Hepatocyte (in vitro differentiated cells): ENCODE measurements around the gene FAM240A. TPM values are rescaled to one million over a fixed set of nuclear protein-coding genes. Genes with fewer than 3 reads are reported as not detected.

Source experiments
- DNase-seq: peaks from one replicate; pipeline ENCODE4 v3.0.0-alpha.2; 2016; ENCODE audit warnings: low spot score
- H2AFZ ChIP-seq: fragments of 200-600 bp; sonication (generic); 2 replicates; pipeline ENCODE4 v1.6.0; 2016; ENCODE audit warnings: antibody characterized with exemption, mild to moderate bottlenecking
- H3K27ac ChIP-seq: fragments of 200-600 bp; sonication (generic); 2 replicates; pipeline ENCODE4 v1.5.1; 2016; ENCODE audit warnings: mild to moderate bottlenecking
- H3K27me3 ChIP-seq: fragments of 200-600 bp; sonication (generic); 2 replicates; pipeline ENCODE4 v1.6.1; 2016
- H3K36me3 ChIP-seq: fragments of 200-600 bp; sonication (generic); replicated peaks from 2 replicates; pipeline ENCODE4 v1.5.1; 2016; ENCODE audit warnings: low read depth; ENCODE audit not compliant: insufficient read depth
- H3K4me1 ChIP-seq: fragments of 200-600 bp; sonication (generic); 2 replicates; pipeline ENCODE4 v1.5.1; 2016; ENCODE audit warnings: mild to moderate bottlenecking, moderate library complexity; ENCODE audit not compliant: insufficient read depth
- H3K4me2 ChIP-seq: fragments of 200-600 bp; sonication (generic); 2 replicates; pipeline ENCODE4 v1.6.0; 2016
- H3K4me3 ChIP-seq: fragments of 200-600 bp; sonication (generic); 2 replicates; pipeline ENCODE4 v1.5.1; 2016; ENCODE audit warnings: mild to moderate bottlenecking
- H3K79me2 ChIP-seq: fragments of 200-600 bp; sonication (generic); 2 replicates; pipeline ENCODE4 v1.6.0; 2017; ENCODE audit warnings: mild to moderate bottlenecking
- H3K9me2 ChIP-seq: fragments of 200-600 bp; sonication (generic); replicated peaks from 2 replicates; pipeline ENCODE4 v1.6.0; 2017; ENCODE audit warnings: mild to moderate bottlenecking; ENCODE audit not compliant: insufficient read depth
- H3K9me3 ChIP-seq: fragments of 200-600 bp; sonication (generic); 2 replicates; pipeline ENCODE4 v1.5.1; 2016; ENCODE audit warnings: low read depth, mild to moderate bottlenecking
- H4K20me1 ChIP-seq: fragments of 200-600 bp; sonication (generic); 2 replicates; pipeline ENCODE4 v1.6.0; 2016; ENCODE audit warnings: mild to moderate bottlenecking; ENCODE audit not compliant: insufficient read depth, poor library complexity, severe bottlenecking
- CTCF ChIP-seq: fragments of 200-600 bp; sonication (generic); IDR thresholded peaks from 2 replicates; pipeline ENCODE4 v1.5.1; 2016; ENCODE audit warnings: antibody characterized with exemption, mild to moderate bottlenecking; ENCODE audit not compliant: poor library complexity
- EZH2 ChIP-seq: fragments of 200-600 bp; sonication (generic); IDR thresholded peaks from 2 replicates; pipeline ENCODE4 v1.6.1; 2016; ENCODE audit warnings: antibody characterized with exemption, mild to moderate bottlenecking, borderline replicate concordance
- EZH2phosphoT487 ChIP-seq: fragments of 200-600 bp; sonication (generic); IDR thresholded peaks from one replicate; pipeline ENCODE4 v1.6.1; 2018; ENCODE audit warnings: antibody characterized with exemption, mild to moderate bottlenecking, low read depth, moderate library complexity; ENCODE audit not compliant: unreplicated experiment, severe bottlenecking
- WGBS: methylation state at CpG from one replicate; pipeline ENCODE4 v1.1.6; 2016; ENCODE audit warnings: low lambda C conversion rate; ENCODE audit errors: missing lambda C conversion rate; 5-methylcytosine and 5-hydroxymethylcytosine counted together
- polyA plus RNA-seq: library from polyadenylated mRNA; unstranded; fragments of >200 nt; fragmentation: Nextera tagmentation; extraction: Ambion mirVana; gene quantifications from 2 replicates; pipeline ENCODE4 v1.2.1, GENCODE V29; 2016
- total RNA-seq: library from RNA; depleted of rRNA; stranded (reverse); fragments of >200 nt; gene quantifications from 2 replicates; pipeline ENCODE4 v1.2.3, GENCODE V29; 2014

FAM240A gene
- total and polyA plus RNA-seq, 2 experiments from 2014 or later, result not detected

GRCh38 chr3:46664971-46665762, 52.8 kb downstream of the FAM240A start:
- DNase-seq, result no peak
- no peaks in the 10 kb centered on the region for H3K79me2 ChIP-seq

GRCh38 chr3:46665763-46666452, 53.6 kb downstream of the FAM240A start:
- H2AFZ ChIP-seq, result no peak overlapping the region
- no peak for DNase-seq
- no peaks in the 10 kb centered on the region for H4K20me1 ChIP-seq
- no peaks in the 10 kb centered on the region for H3K79me2 ChIP-seq
- H3K36me3 ChIP-seq, result no peaks in the 10 kb centered on the region
- no peaks in the 10 kb centered on the region for H3K9me2 ChIP-seq
- H3K27me3 ChIP-seq, result no peaks in the 10 kb centered on the region
- no peak overlapping the region for H3K4me2 ChIP-seq
- no peaks in the 10 kb centered on the region for H3K9me3 ChIP-seq
- H3K27ac ChIP-seq, result no peak overlapping the region
- no peak overlapping the region for H3K4me3 ChIP-seq
- 88% methylated on average over 9 of the region's 9 CpGs for WGBS
- H3K4me1 ChIP-seq, result peaks cover 17% of the 10 kb centered on the region
- TF ChIP-seq EZH2 (no peak), CTCF (no peak), EZH2phosphoT487 (no peak)

More at GRCh38 chr3:46664971-46665762, 52.8 kb downstream of the FAM240A start:
- Histone ChIP-seq H3K36me3 (no peaks in the 10 kb centered on the region), H3K27me3 (no peaks in the 10 kb centered on the region), H3K4me3 (no peak overlapping the region), H2AFZ (no peak overlapping the region), H3K4me1 (peaks cover 17% of the 10 kb centered on the region), H3K9me3 (no peaks in the 10 kb centered on the region), H3K4me2 (no peak overlapping the region), H3K27ac (no peak overlapping the region), H3K9me2 (no peaks in the 10 kb centered on the region), H4K20me1 (no peaks in the 10 kb centered on the region)
- TF ChIP-seq EZH2phosphoT487 (no peak), EZH2 (no peak), CTCF (no peak)
- 75% methylated on average over 23 of the region's 23 CpGs for WGBS

- no peak for DNase-seq
- TF ChIP-seq CTCF, result no peak
- no peak for TF ChIP-seq EZH2phosphoT487
- TF ChIP-seq EZH2, result no peak
- Histone ChIP-seq H3K4me1 (peaks cover 17% of the 10 kb centered on the region), H2AFZ (no peak overlapping the region), H3K79me2 (no peaks in the 10 kb centered on the region), H3K9me3 (no peaks in the 10 kb centered on the region), H3K9me2 (no peaks in the 10 kb centered on the region), H4K20me1 (no peaks in the 10 kb centered on the region), H3K27ac (no peak overlapping the region), H3K4me3 (no peak overlapping the region), H3K4me2 (no peak overlapping the region), H3K27me3 (no peaks in the 10 kb centered on the region), H3K36me3 (no peaks in the 10 kb centered on the region)
- 71% methylated on average over 7 of the region's 7 CpGs for WGBS
These were observed 54.1 kb downstream of the FAM240A start for GRCh38 chr3:46666453-46666845.
